B cell (primary cell): Measurements from ENCODE around the gene SEC14L5. TPM values are rescaled to one million over a fixed set of nuclear protein-coding genes. Genes with fewer than 3 reads are reported as not detected.

ENCODE experiments used
- ATAC-seq: fragments of 200-7000 bp; cut with Tn5 transposase; one replicate; pipeline ENCODE4 v1.10.0; 2021; ENCODE audit warnings: low read depth, mild to moderate bottlenecking, moderate number of reproducible peaks, moderate library complexity
- CTCF ChIA-PET: fragments of 350-600 bp; sonication (Branson Sonifier 250); formaldehyde crosslinking; loops from one replicate; lab custom pipeline; 2021; ENCODE audit warnings: antibody characterized with exemption, inconsistent platforms; lab: Charles Lee
- POLR2A ChIA-PET: fragments of 350-600 bp; sonication (Branson Sonifier 250); formaldehyde crosslinking; loops from one replicate; lab custom pipeline; 2021; ENCODE audit warnings: antibody characterized with exemption; lab: Charles Lee
- DNase-seq: peaks from one replicate; pipeline ENCODE4 v3.0.0; 2013
- H2AFZ ChIP-seq: 2 replicates; pipeline ENCODE4 v1.6.1; 2012; ENCODE audit warnings: mild to moderate bottlenecking, low read depth, low read length; ENCODE audit not compliant: insufficient read depth, poor library complexity, severe bottlenecking
- H3K27ac ChIP-seq, 2 donors: 1 replicate in 1 of 2; 2 replicates in 1 of 2; pipeline ENCODE4 v1.5.1; 2012 to 2013; ENCODE audit warnings: low read length in 2 of 2, mild to moderate bottlenecking in 2 of 2, moderate library complexity in 1 of 2
- H3K27me3 ChIP-seq, 4 experiments: fragments of 200-600 bp in 1 of 4; sonication (generic) in 1 of 4; replicated peaks in 1 of 4; 1 replicate in 2 of 4; 2 replicates in 2 of 4; pipeline versions ENCODE4 v1.6.1 to v1.7.0; 2013 to 2016; ENCODE audit warnings: low read length in 3 of 4, mild to moderate bottlenecking in 2 of 4, mixed read lengths in 1 of 4, moderate library complexity in 1 of 4; ENCODE audit not compliant: insufficient read depth in 4 of 4, control insufficient read depth in 3 of 4; ENCODE audit errors: control extremely low read depth in 1 of 4
- H3K36me3 ChIP-seq, 2 experiments: replicated peaks in 1 of 2; 1 replicate in 1 of 2; 2 replicates in 1 of 2; pipeline versions ENCODE4 v1.6.1 to v1.7.1; 2013; ENCODE audit warnings: low read length in 1 of 2; ENCODE audit not compliant: insufficient read depth in 2 of 2, control insufficient read depth in 1 of 2; ENCODE audit errors: control extremely low read depth in 1 of 2, extremely low read depth in 1 of 2
- H3K4me1 ChIP-seq, 2 donors: fragments of 200-600 bp in 1 of 2; sonication (generic) in 1 of 2; 1 replicate in 1 of 2; 2 replicates in 1 of 2; pipeline versions ENCODE4 v1.5.1 to v1.6.1; 2013 to 2017; ENCODE audit warnings: low read length in 2 of 2; ENCODE audit not compliant: control insufficient read depth in 2 of 2, insufficient read depth in 2 of 2
- H3K4me2 ChIP-seq: replicated peaks from 2 replicates; pipeline ENCODE3; 2012; ENCODE audit warnings: mild to moderate bottlenecking, low read depth, low read length; ENCODE audit not compliant: poor library complexity, severe bottlenecking
- H3K4me3 ChIP-seq, 5 experiments: fragments of 200-600 bp in 1 of 5; sonication (generic) in 1 of 5; 1 replicate in 3 of 5; 2 replicates in 2 of 5; pipeline versions ENCODE4 v1.5.1 to v1.7.0; 2011 to 2016; ENCODE audit warnings: low read length in 4 of 5, mild to moderate bottlenecking in 4 of 5, low read depth in 2 of 5, control low read depth in 1 of 5, moderate library complexity in 1 of 5; ENCODE audit not compliant: insufficient read depth in 1 of 5; ENCODE audit errors: control extremely low read depth in 1 of 5, extremely low read depth in 1 of 5
- H3K79me2 ChIP-seq: fragments of 200-600 bp; sonication (generic); one replicate; pipeline ENCODE4 v1.6.0; 2016; ENCODE audit warnings: low read length; ENCODE audit not compliant: control insufficient read depth, insufficient read depth
- H3K9ac ChIP-seq: fragments of 200-600 bp; sonication (generic); 2 replicates; pipeline ENCODE4 v1.6.1; 2017; ENCODE audit warnings: mild to moderate bottlenecking, low read length, moderate library complexity
- H3K9me3 ChIP-seq, 3 donors: one replicate each; pipeline versions ENCODE4 v1.6.1 to v1.7.1; 2013; ENCODE audit warnings: low read length in 2 of 3; ENCODE audit not compliant: control insufficient read depth in 2 of 3, insufficient read depth in 1 of 3; ENCODE audit errors: control extremely low read depth in 1 of 3
- H4K20me1 ChIP-seq: 2 replicates; pipeline ENCODE4 v1.6.0; 2012; ENCODE audit warnings: mild to moderate bottlenecking, low read length; ENCODE audit not compliant: insufficient read depth, control insufficient read depth, poor library complexity, severe bottlenecking
- H3K27ac Mint-ChIP-seq: one replicate; pipeline ENCODE4 v1.8.0; 2021; ENCODE audit warnings: mixed read lengths
- H3K27me3 Mint-ChIP-seq: one replicate; pipeline ENCODE4 v1.8.0; 2021; ENCODE audit warnings: mixed read lengths
- H3K4me1 Mint-ChIP-seq: one replicate; pipeline ENCODE4 v1.8.0; 2021; ENCODE audit warnings: mixed read lengths
- H3K4me3 Mint-ChIP-seq: one replicate; pipeline ENCODE4 v1.8.0; 2021; ENCODE audit warnings: mixed read lengths
- H3K9me3 Mint-ChIP-seq: one replicate; pipeline ENCODE4 v1.8.0; 2022; ENCODE audit warnings: mixed read lengths; ENCODE audit not compliant: insufficient read depth
- CTCF ChIP-seq: fragments of 200-600 bp; IDR thresholded peaks from one replicate; pipeline ENCODE4 v1.8.0; 2022; ENCODE audit warnings: antibody characterized with exemption, mild to moderate bottlenecking
- EZH2 ChIP-seq: IDR thresholded peaks from 2 replicates; pipeline ENCODE4 v1.6.1; 2012; ENCODE audit warnings: borderline replicate concordance, low read depth, mild to moderate bottlenecking, moderate library complexity, low read length; ENCODE audit not compliant: insufficient read depth, poor library complexity, severe bottlenecking
- WGBS: methylation state at CpG from one replicate; pipeline ENCODE4 v1.1.5; 2013; ENCODE audit warnings: missing lambda C conversion rate; ENCODE audit not compliant: insufficient coverage; 5-methylcytosine and 5-hydroxymethylcytosine counted together
- intact Hi-C: fragments of 100-400 bp; cut with micrococcal nuclease; formaldehyde crosslinking; loops from one replicate; pipeline ENCODE4 v1.10.0; 2022
- polyA plus RNA-seq: library from polyadenylated mRNA; depleted of rRNA; stranded (reverse); fragments of >200 nt; gene quantifications from 2 replicates; pipeline ENCODE4 v1.2.3, GENCODE V29; 2012
- total RNA-seq, 2 donors: library from RNA; stranded (reverse); fragments of 120-200 nt in 1 of 2; gene quantifications; 1 replicate in 1 of 2; 2 replicates in 1 of 2; pipeline versions ENCODE4 v1.2.3 to v1.2.4, GENCODE V29; 2013 to 2022

Gene SEC14L5
- total and polyA plus RNA-seq, 2 donors (not counting 1 experiment from before 2014, with no cell fraction given): not detected

GRCh38 chr16:5003828-5004227 lies 45.7 kb downstream of the SEC14L5 start:
- DNase-seq (no peak), ATAC-seq (no peak)
- Histone ChIP-seq H3K27ac (no peak overlapping the region), H3K4me1 (no peaks in the 10 kb centered on the region), H3K36me3 (no peaks in the 10 kb centered on the region), H4K20me1 (no peaks in the 10 kb centered on the region), H3K4me2 (no peak overlapping the region), H3K79me2 (no peaks in the 10 kb centered on the region), H3K27me3 (peaks cover 0 to 8% (median 0%) of the 10 kb centered on the region in 4 experiments), H3K4me3 (no peak overlapping the region), H3K9ac (no peak overlapping the region), H2AFZ (no peak overlapping the region), H3K9me3 (no peaks in the 10 kb centered on the region)
- ChIA-PET POLR2A (no interaction called here), CTCF (no interaction called here)
- Mint-ChIP-seq H3K27ac (no peak overlapping the region), H3K9me3 (no peaks in the 10 kb centered on the region), H3K27me3 (peaks cover 17% of the 10 kb centered on the region), H3K4me1 (peaks cover 2% of the 10 kb centered on the region), H3K4me3 (no peak overlapping the region)
- TF ChIP-seq EZH2: no peak
- no peak for TF ChIP-seq CTCF
- intact Hi-C loops: no loop called here
- WGBS: 70% methylated on average over 1 of the region's 10 CpGs

GRCh38 chr16:5004311-5004710 lies 46.2 kb downstream of the SEC14L5 start:
- Histone ChIP-seq H2AFZ (no peak overlapping the region), H3K27me3 (peaks cover 0 to 8% (median 0%) of the 10 kb centered on the region in 4 experiments), H3K4me1 (no peaks in the 10 kb centered on the region), H3K9ac (no peak overlapping the region), H3K4me3 (no peak overlapping the region), H3K9me3 (no peaks in the 10 kb centered on the region), H3K27ac (no peak overlapping the region), H3K36me3 (no peaks in the 10 kb centered on the region), H3K79me2 (no peaks in the 10 kb centered on the region), H4K20me1 (no peaks in the 10 kb centered on the region), H3K4me2 (no peak overlapping the region)
- no peak overlapping the region for H3K27ac Mint-ChIP-seq
- H3K9me3 Mint-ChIP-seq: no peaks in the 10 kb centered on the region
- H3K4me3 Mint-ChIP-seq: no peak overlapping the region
- ATAC-seq (no peak), DNase-seq (no peak)
- TF ChIP-seq EZH2 (no peak), CTCF (no peak)
- peaks cover 18% of the 10 kb centered on the region for H3K27me3 Mint-ChIP-seq
- POLR2A ChIA-PET: no interaction called here
- intact Hi-C loops: no loop called here
- H3K4me1 Mint-ChIP-seq: peaks cover 2% of the 10 kb centered on the region
- CTCF ChIA-PET: no interaction called here
- 60% methylated on average over 5 of the region's 5 CpGs for WGBS
